A549 (cell line): ENCODE data around the gene NXPH4.

Source experiments
- CTCF ChIP-seq: fragments of >200 bp; sonication (Bioruptor Twin); formaldehyde crosslinking; IDR thresholded peaks from 3 replicates; pipeline ENCODE4 v1.5.1; 2016
- ESRRA ChIP-seq: fragments of 150-350 bp; IDR thresholded peaks from 2 replicates; pipeline ENCODE4 v1.6.1; 2014; ENCODE audit warnings: mild to moderate bottlenecking, low read length, borderline replicate concordance
- GATA3 ChIP-seq: IDR thresholded peaks from 2 replicates; pipeline ENCODE4 v1.6.1; 2012; ENCODE audit warnings: borderline replicate concordance
- HDAC2 ChIP-seq: fragments of 200-600 bp; sonication (generic); IDR thresholded peaks from 2 replicates; pipeline ENCODE4 v1.6.1; 2016
- HMGXB4 ChIP-seq: fragments of 250-450 bp; sonication (Bioruptor Pico); IDR thresholded peaks from 2 replicates; pipeline ENCODE4 v1.5.0; 2021; ENCODE audit warnings: mild to moderate bottlenecking, moderate library complexity, borderline replicate concordance
- HOXA7 ChIP-seq: fragments of 250-450 bp; sonication (Bioruptor Pico); IDR thresholded peaks from 2 replicates; pipeline ENCODE4 v1.5.0; 2020; ENCODE audit warnings: mild to moderate bottlenecking, moderate library complexity
- HOXB5 ChIP-seq: fragments of 250-450 bp; sonication (Bioruptor Pico); IDR thresholded peaks from 2 replicates; pipeline ENCODE4 v1.5.0; 2020; ENCODE audit warnings: mild to moderate bottlenecking, moderate library complexity
- KDM5A ChIP-seq: fragments of 200-600 bp; sonication (generic); IDR thresholded peaks from 2 replicates; pipeline ENCODE4 v1.6.1; 2016; ENCODE audit warnings: antibody characterized with exemption, mild to moderate bottlenecking
- MAX ChIP-seq: IDR thresholded peaks from 2 replicates; pipeline ENCODE4 v1.6.1; 2012
- MYC ChIP-seq: IDR thresholded peaks from 2 replicates; pipeline ENCODE4 v1.6.1; 2012; ENCODE audit warnings: mild to moderate bottlenecking, inconsistent platforms, low read length, improper control_type of control experiment, borderline replicate concordance
- RAD21 ChIP-seq, 2 experiments: fragments of >200 bp in 1 of 2; sonication (Bioruptor Twin) in 1 of 2; formaldehyde crosslinking in 1 of 2; IDR thresholded peaks in 1 of 2; conservative IDR thresholded peaks in 1 of 2; 2 replicates in 1 of 2; 3 replicates in 1 of 2; pipeline ENCODE4 v1.6.1; 2012 to 2018; ENCODE audit warnings: inconsistent platforms in 1 of 2
- SMC3 ChIP-seq: fragments of >200 bp; sonication (Bioruptor Twin); formaldehyde crosslinking; IDR thresholded peaks from 3 replicates; pipeline ENCODE4 v1.6.1; 2018; ENCODE audit warnings: inconsistent platforms

- TF ChIP-seq CTCF (no peak), ESRRA (no peak), SMC3 (no peak), HDAC2 (no peak), KDM5A (no peak), MYC (no peak), RAD21 (conservative IDR thresholded peaks at IDR 0.05 in 1 of 2, IDR thresholded peaks at IDR 0.05 in 1 of 2) (no peak), HOXA7 (CRISPR knock-in tag) (no peak), HMGXB4 (CRISPR knock-in tag) (no peak), HOXB5 (CRISPR knock-in tag) (no peak), MAX (no peak), GATA3 (no peak)
Measured at GRCh38 chr12:57242329-57242690, 25.7 kb downstream of the NXPH4 start.
